Fibroblast of upper back skin (primary cell): ENCODE results near the gene AEN.
A peak's percentile ranks its signal among the peaks of the same experiment; 100 is the strongest.

Experiments used
- DNase-seq: peaks from one replicate; pipeline ENCODE4 v3.0.0-alpha.2; 2013

AEN gene

DNA sequence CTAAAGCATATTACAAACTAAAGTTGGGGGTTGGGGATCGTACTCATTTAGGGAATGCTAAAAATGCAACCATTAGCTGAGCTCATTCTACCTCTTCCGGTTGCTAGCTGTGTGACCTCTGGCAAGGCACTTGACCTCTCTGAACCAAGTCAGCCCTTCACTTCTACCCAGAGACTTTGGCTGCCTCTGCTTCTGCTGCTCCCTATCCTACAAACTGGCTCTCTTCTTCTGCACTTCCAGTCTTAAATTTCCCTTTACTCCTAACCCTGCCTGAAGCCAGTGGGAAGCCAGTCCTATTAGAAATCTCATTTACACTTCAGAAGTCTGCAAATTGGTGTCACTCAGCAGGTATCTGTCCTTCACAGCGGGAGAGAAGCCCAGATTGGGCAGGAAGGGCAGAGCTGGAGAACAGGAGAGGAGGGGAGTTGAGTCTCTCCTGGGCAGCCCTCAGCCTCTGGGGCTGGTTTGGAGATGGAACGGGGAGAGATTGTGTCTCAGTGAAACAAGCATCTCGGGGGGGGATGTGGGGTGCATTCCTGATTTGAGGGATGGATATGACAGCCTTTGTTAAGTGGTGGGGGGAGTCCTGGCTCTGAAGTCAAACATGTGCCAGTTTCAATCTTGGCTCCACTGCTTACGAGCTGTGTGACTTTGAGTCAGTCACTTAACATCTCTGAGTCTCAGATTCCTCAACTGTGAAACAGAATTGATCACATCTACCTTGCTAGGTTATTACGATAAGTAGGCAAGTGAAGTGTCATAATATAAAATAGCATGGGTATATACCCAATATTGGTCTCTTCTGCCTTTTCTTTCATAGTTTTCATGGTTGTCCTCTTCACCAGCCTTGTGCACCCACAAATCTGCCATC is 7.8 kb upstream of the AEN start:
- peak; percentile 58 for DNase-seq

DNA sequence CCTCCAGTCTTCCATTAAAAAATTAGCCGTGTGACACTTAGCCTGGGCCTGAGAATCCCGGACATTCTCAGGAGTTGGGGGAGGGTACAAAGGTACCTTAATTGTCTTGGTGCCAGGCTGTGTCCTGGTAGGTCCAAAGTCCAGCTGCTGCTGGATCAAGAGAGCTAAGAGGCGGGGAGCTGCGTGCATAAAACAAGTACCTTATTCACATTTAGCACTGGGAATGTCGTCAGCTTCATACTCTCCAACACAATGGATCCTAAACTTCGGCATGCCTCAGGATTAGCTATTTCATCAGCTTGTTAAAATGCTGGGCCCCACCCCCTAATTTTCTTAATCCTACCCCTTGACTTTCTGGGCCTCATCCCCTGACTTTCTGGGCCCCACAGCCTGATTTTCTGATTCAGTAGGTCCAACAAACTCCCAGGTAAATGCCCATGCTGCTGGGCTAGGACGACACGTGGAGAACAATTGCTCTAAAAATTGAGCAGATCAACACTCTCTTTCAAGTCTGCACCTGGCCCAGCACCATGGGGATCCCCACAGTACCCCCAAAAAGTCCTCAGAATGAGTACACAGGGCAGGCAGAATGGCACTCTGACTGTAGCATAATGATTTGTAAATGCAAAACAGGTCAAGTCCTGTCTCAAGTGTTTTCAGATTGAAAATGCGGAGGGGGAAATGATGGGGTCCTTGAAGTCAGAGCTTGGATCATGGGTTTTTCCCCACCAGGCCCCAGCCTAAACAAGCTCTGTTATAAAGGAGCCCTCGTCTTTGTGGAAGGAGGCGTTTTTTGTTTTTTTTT is 5.6 kb upstream of the AEN start:
- DNase-seq: no peak

DNA sequence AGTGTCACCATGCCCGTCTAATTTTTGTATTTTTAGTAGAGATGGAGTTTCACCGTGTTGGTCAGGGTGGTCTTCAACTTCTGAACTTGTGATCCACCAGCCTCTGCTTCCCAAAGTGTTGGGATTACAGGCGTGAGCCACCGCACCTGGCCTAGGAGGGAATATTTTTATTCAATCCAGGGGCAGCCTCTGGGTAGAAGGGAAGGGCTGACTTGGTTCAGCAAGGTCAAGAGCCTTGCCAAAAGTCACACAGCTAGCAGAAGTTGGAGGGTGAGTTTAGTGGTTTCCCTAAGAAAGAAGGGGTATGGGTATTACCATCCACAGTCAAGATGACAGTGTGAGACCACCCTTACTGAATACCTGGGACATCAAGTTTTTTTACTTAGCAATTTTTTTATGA is 4.9 kb upstream of the AEN start:
- DNase-seq: no peak

DNA sequence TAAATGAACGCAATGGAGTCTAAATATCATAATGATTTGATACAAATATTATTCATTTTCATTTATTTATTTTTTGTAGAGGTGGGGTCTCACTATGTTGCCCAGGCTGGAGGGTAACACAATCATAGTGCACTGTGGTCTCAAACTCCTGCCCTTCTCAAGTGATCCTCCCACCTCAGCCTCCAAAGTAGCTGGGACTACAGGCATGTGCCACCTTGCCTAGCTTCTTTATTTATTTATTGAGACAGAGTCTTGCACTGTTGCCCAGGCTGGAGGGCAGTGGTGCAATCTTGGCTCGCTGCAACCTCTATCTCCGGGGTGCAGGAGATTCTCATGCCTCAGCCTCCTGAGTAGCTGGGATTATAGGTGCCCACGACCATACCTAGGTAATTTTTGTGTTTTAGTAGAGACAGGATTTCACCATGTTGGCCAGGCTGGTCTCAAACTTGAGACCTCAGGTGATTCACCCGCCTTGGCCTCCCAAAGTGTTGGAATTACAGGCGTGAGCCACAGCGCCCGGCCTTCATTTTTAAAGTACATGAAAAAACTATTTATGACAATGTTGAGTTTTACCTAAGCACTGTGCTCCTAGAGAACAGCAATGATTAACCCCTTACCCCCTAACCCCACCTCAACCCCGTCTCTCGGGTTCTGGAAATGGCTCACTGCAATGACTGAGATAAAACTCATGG is 4.0 kb upstream of the AEN start:
- no peak for DNase-seq

DNA sequence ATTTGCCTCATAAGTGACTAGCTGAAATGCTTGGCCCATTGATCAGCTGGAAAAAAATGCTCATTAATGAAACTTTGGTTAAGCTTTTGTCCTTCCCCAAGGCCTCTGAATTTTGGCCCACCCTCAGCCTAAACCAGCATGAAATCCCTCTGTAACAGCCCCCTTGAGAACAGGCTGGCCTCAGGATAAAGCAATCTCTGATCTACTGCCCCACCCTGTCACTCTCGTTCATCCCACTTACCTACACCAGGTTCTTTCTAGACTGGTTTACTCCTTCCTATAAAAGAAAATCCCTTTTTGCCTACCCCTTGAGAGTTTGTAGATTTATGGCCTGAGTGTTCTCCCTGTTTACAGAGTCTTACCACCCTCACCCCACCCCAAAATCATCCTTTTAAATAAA is 3.4 kb upstream of the AEN start:
- DNase-seq: no peak

DNA sequence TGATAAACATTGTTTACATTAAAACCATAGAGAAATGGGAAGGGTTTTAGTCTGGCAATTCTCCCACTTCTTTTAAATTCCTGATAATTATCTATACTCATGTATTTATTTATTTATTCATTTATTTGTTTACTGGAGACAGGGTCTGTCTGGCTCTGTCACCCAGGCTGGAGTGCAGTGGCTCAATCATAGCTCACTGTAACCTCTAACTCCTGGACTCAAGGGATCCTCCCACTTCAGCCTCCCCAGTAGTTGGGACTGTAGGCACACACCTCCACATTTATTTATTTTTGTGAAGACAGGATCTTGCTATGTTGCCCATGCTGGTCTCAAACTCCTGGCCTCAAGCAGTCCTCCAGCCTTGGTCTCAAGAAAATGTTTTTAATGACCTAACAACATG is 2.5 kb upstream of the AEN start:
- no peak for DNase-seq

DNA sequence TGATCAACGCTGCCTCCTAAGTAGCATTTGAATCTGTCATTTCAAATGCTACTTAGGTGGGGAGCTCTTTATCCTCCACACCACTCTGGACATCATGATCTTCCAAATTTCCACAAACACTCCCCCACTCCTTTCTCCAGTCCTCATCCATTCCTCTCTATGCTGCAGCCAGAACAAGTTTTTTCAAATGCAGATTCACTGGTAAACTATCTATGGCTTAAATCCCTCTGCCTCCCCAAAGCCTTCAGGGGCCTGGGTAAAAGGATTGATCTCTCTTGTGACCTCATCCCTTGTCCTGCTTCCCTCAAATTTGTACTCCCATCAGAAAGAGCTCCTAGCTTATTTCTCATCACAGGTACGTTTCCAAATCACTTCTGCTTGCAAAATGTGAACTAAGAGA is 1.3 kb upstream of the AEN start:
- DNase-seq: no peak

DNA sequence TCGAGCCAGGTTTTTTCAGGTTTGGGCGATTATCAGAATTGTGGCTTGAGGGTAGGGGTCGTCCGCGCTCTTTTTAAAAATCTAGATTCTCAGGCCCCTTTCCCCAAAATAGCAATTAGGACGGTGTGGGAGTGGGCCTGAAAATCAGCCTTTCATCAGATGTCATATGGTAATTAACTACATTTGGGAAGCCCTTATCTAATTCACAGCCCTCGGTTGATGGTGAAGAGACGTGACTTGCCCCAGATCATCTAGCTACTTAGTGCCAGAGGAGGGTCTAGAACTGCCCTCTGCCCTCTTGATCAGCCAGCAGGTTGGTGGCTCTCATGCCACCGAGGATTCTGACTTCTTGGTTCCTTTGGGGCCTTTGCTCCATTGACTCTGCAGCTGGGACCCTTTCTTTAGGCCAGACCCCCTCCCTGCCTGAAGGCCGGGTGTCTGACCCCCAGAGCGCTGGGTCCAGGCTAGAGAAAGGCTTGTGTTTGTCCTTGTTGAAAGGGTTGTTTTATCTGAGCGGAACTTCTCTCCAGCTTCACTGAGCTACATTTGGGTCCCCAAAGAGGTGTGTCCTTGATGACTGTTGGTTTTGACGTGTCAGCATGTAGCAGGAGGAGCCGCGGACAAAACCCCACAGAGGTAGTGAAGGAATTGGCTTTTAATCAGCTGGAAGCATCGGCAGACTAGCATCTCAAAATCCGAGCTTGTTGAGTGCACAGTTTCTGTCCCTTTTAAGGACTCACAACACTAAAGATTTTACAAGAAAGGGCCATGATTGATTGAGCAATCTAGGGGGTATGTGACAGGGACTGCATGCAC is 857 bp downstream of the AEN start:
- peak; percentile 35 for DNase-seq

DNA sequence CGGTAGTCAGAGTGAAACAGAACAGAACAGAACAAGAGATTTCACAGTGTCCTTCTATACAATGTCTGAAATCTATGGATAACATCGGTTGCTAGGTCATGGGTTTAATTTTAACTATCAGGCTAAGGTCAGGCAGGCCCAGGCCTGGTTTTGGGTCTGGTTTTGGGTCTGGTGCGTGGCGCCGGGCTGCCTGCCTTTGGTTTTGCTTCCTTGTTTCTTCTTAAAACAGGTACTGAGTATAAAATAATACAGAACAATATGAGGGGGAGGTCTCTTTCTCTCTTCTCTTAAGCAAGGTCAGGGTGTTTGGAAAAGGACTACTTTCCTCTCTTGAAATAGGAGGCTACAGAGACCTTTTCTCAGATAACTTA is 1.4 kb downstream of the AEN start:
- DNase-seq: no peak

DNA sequence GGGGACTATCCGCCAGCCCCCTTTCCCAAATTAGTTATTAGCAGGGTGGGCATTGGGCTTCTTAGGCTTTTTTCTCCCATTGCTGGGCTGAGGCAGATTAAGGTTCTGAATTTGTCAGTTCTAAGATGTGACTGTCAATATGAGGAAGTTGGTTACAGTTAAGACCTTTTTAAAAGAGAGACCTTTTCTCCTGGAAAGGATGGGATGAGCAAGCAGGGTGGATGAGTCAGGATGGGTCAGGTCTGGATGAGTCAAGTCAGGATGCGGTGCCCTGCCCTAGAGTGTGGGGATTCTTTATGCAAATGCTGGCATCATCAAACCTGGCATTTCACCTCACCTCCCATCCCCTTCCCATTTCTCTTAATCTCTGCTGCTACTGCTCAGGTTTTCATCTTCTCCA is 1.9 kb downstream of the AEN start:
- peak; percentile 69 for DNase-seq

DNA sequence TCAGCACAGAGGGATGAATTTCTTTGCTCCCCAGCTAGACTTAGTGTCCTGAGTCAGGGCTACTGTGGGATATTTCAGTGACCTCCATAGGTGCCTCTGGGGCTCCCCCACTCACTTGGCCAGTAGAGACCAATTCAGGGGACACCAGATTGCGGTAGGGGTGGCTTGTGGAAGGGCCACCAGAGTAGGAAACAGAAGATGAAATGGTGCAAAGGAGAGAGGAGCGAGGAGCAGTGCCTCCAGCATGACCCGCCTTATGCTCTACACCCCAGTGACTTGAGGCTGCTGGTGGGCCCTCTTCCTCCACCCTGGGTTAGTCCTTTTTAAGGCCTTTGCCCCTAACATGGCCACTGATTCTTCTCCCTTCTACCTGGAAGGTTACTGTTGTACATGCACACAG is 2.5 kb downstream of the AEN start:
- no peak for DNase-seq

DNA sequence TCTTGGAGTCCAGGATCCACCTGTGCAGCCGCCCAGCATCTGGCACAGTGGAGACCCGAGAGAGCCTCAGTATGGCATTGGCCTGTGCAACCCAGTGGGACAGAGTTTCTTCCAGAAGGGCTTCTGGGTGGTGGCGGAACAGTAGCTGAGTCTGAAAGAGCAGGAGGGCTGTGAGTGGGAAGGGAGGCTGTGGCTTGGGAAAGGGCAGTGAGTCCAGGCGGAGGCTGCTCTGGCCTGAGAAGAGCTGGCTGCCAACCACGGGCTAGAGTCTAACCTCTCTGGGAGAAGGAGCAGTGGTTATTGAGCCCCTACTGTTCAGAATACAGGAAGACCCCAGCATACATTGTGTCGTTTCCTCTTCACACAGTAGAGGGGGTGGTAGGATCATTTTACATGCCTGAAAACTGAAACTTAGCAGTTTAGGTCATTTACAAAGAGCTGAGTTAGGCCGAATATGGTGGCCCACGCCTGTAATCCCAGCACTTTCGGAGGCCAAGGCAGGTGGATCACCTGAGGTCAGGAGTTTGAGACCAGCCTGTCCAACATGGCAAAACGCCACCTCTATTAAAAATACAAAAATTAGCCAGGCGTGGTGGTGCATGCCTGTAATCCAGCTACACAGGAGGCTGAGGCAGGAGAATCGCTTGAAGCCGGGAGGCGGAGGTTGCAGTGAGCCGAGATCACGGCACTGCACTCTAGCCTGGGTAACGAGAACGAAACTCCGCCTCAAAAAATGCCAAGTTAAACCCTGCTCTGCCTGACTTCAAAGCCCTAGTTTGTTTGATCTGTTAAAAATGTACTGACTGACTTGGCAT is 3.2 kb downstream of the AEN start:
- peak; percentile 55 for DNase-seq

DNA sequence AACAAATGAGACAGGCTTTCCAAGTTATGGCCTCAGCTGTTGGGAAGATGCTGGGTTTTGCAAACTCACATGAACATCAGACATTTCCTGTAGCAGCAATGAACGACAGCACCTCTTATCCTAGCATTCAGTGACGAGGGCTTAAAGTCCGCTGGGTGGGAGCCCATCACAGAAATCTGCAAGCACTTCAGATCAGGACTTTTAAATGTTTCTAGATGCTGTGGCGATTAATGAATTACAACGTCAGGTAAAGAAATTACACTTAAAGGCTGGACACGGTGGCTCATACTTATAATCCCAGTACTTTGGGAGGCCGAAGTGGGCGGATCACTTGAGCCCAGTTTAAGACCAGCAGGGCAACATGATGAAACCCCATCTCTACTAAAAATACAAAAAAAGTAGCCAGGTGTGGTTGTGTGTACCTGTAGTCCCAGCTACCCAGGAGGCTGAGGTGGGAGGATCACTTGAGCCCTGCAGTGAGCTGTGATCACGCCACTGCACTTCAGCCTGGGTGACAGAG is 3.9 kb downstream of the AEN start:
- no peak for DNase-seq

DNA sequence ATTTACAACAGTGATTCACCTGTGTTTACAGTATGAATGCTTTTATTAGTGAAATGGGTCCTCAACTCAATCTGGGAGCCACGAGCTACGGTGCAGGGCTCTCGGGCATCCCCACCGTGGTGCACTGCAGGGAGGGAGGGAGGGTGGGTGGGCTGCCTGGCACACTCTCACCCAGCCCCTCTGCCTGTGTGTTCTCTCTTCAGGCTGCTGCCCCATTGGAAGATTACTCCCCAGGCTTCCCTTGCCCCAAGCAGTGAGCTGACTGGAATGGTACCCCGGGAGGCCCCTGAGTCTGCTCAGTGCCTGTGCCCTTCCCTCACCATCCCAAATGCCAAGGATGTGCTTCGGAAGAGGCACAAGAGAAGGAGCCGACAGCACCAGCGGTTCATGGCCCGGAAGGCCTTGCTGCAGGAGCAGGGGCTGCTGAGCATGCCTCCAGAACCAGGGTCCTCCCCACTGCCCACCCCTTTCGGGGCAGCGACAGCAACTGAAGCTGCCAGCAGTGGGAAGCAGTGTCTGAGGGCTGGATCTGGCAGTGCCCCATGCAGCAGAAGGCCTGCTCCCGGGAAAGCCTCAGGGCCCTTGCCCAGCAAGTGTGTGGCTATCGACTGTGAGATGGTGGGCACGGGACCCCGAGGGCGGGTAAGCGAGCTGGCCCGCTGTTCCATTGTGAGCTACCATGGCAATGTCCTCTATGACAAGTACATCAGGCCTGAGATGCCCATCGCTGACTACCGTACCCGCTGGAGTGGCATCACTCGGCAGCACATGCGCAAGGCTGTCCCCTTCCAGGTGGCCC is 5.0 kb downstream of the AEN start:
- no peak for DNase-seq

DNA sequence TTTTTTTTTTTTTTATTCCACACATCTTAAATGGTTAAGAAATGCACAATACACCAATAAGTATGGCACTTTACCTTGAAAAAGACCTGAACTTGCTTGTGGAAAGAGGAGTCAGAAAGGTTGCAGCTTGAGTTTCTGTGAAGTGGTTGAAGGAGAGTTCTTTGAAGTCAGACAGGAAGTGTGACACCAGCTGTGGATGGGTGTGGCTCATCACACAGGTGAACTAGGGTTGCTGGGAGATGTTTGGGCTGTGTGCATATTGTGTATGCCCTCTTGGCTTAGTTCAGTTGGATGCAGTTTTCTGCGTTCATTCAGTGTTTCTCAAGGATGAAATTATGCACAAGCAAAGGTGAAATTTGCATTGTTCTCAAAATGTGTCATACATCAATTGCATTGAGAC is 6.3 kb downstream of the AEN start:
- DNase-seq: no peak

DNA sequence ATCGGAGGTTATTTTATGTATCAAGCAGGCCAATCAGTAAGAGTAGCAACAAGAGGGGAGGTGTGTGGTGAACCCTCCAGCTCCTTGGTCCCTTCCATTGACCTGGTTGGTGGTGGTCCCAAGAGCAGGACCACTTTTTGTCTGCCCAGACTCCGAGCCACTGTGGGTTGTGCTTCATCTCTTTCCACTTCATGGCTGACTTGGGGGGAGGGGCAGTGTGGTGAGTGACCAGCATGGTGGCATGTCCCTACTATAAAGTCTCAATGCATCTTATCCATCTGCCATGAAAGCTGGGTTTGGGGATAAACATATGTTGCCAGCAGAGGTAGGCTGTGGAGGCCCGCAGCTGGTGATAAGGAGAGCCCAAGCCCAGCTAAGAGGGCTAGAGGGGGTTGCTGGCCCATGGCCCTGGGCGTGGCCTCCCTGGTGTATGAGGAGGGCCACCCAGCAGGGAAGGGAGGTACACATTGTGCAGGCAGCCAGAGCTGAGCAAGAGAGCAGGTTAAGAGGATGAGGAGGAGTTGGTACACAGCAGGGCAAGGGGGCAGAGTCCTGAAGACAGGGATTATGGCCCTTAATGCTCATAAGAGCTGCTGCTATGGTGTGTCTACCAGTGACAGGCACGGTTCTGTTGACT is 7.0 kb downstream of the AEN start:
- DNase-seq: no peak

DNA sequence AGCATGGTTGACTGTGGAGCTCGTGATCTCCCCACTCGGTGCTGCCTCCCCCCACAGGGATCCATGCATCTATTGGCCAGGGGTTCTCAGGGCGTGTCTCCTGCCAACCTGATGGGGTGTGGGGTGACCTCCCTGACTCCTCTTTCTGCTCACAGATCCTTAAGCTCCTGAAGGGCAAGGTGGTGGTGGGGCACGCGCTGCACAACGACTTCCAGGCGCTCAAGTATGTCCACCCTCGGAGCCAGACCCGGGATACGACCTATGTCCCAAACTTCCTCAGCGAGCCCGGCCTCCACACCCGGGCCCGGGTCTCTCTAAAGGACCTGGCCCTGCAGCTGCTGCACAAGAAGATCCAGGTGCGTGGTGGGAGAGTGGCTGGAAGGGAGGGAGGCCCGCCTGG is 7.9 kb downstream of the AEN start:
- no peak for DNase-seq

DNA sequence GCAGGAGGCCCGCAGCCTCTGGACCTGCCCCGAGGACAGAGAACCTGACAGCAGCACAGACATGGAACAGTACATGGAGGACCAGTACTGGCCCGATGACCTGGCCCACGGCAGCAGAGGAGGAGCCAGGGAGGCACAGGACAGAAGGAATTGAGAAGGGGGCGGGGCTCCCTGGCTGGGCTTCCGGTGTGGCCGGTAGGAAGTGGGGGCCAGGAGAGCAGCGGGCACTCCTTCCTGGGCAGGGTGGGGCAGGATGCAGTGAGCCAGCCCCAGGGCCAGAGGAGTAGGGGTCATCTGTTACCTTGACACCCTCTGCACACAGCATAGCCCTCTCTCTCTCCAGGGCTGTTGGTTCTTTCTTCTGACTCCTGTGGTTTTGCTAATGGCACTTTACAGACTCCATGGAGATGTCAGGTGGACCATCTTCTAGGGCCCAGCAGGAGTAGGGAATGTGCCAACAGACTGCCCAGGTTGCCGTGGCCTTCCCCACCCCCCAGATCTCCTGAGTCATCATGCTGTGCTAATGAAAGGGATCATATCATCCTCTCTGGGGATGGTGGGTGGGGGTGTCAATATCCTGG is 9.1 kb downstream of the AEN start:
- no peak for DNase-seq

DNA sequence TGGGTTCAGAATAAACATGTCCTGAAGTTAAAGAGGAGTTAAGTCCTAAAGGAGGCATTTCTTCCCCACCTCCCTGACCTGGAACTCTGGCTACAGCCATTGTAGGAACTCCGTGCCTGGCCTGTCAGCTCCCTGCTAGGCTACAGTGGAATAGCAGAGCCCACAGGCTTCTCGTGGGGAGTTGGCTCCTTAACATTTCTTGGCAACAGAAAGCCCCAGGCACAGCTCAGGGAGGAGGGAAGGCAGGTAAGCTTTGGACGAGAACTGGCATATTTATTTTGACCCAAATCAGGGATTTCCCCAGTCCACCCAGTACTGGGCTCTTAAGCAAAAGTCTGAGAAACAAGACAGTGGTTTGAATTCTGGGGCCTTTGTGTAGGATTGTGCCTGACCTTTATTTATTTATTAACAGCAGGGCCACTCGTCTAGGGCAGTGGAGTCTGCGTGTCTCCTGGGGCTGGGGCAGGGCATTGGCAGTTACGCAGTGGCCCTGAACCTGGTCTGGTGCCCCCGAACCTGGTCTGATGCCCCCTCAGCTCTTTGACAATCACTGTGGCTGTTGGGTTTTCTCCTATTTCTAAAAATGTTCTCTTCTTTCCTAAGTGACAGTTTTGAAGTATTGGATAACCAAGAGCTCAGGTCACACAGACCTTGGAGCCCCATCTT is 9.8 kb downstream of the AEN start:
- DNase-seq: no peak
